ENCODE results near the gene SOBP.
"Not testable (repeated sequence)": the region's sequence is repeated elsewhere in the genome, so short reads cannot be mapped to it uniquely, and the experiment has no call there.

- not testable (repeated sequence) for TF ChIP-seq POLR2AphosphoS5, POLR2A (IDR thresholded peaks at IDR 0.05)
- TF ChIP-seq, protein P1, sequence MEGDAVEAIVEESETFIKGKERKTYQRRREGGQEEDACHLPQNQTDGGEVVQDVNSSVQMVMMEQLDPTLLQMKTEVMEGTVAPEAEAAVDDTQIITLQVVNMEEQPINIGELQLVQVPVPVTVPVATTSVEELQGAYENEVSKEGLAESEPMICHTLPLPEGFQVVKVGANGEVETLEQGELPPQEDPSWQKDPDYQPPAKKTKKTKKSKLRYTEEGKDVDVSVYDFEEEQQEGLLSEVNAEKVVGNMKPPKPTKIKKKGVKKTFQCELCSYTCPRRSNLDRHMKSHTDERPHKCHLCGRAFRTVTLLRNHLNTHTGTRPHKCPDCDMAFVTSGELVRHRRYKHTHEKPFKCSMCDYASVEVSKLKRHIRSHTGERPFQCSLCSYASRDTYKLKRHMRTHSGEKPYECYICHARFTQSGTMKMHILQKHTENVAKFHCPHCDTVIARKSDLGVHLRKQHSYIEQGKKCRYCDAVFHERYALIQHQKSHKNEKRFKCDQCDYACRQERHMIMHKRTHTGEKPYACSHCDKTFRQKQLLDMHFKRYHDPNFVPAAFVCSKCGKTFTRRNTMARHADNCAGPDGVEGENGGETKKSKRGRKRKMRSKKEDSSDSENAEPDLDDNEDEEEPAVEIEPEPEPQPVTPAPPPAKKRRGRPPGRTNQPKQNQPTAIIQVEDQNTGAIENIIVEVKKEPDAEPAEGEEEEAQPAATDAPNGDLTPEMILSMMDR (IDR thresholded peaks at IDR 0.05): not testable (repeated sequence)
Measured at GRCh38 chr6:107553121-107553520, 63.2 kb downstream of the SOBP start.

Measured in breast epithelium (tissue), 3 donors.